Measurements from ENCODE around the gene BORA. TPM values are rescaled to one million over a fixed set of nuclear protein-coding genes. Genes with fewer than 3 reads are reported as not detected.

Gene BORA
- total RNA-seq, 4 donors from 2014 or later, result 0.78 to 3.3 (median 1.9) TPM

GRCh38 chr13:72798817-72799216, 71.1 kb downstream of the BORA start:
- Histone ChIP-seq H3K27ac (no peak overlapping the region), H3K4me1 (no peaks in the 10 kb centered on the region), H3K36me3 (peaks cover 0 to 54% (median 0%) of the 10 kb centered on the region in 3 donors), H3K4me3 (no peak overlapping the region), H3K27me3 (no peaks in the 10 kb centered on the region), H3K9me3 (no peaks in the 10 kb centered on the region)
- TF ChIP-seq POLR2A (IDR thresholded peaks at IDR 0.05) (no peak), EP300 (IDR thresholded peaks at IDR 0.05) (no peak), CTCF (IDR thresholded peaks at IDR 0.05) (no peak)
- 52 to 71% methylated on average over 3 of the region's 3 CpGs for WGBS, 2 donors
- no peak for DNase-seq (ENCODE audit: low spot score in 2 of 2)

- H3K9me3 ChIP-seq, result no peaks in the 10 kb centered on the region
- no peak overlapping the region for H3K4me3 ChIP-seq
- DNase-seq (ENCODE audit: low spot score in 2 of 2), result no peak
- 91 to 93% methylated on average over 1 of the region's 1 CpG for WGBS, 2 donors
- TF ChIP-seq POLR2A (IDR thresholded peaks at IDR 0.05) (no peak), EP300 (IDR thresholded peaks at IDR 0.05) (no peak), CTCF (IDR thresholded peaks at IDR 0.05) (no peak)
- no peaks in the 10 kb centered on the region for H3K27me3 ChIP-seq
- H3K27ac ChIP-seq, result no peak overlapping the region
- H3K4me1 ChIP-seq, result peaks cover 0 to 7% (median 0%) of the 10 kb centered on the region in 4 donors
- H3K36me3 ChIP-seq, result peaks cover 0 to 32% (median 0%) of the 10 kb centered on the region in 3 donors
Measured at GRCh38 chr13:72804301-72804700, 76.6 kb downstream of the BORA start.

Small RNA genes within 50 kb of the gene (small RNA-seq; reads per million reads assigned to genes)
- not detected for gene RNU6-80P

Other genes starting within 250 kb of the BORA start
- 1 to 10 TPM; 2.7 to 7.6 (median 4.1) TPM for gene MZT1, start 294 bp upstream of the BORA start, total RNA-seq
- 10 to 100 TPM; 28.0 to 37.4 (median 30.8) TPM for gene DIS3, start 54.0 kb downstream of the BORA start, total RNA-seq
- gene PIBF1, start 54.2 kb downstream of the BORA start, total RNA-seq, result 10 to 100 TPM; 19.4 to 63.8 (median 40.2) TPM

Data from tibial nerve (tissue), 4 donors.